IPS-18a (cell line): ENCODE data around the gene ZNF322.
"Not testable (repeated sequence)": the region's sequence is repeated elsewhere in the genome, so short reads cannot be mapped to it uniquely, and the experiment has no call there.

Source experiments
- H3K27ac ChIP-seq: one replicate; pipeline ENCODE4 v1.5.1; 2013; ENCODE audit warnings: low read length
- H3K27me3 ChIP-seq: one replicate; pipeline ENCODE4 v1.6.1; 2013; ENCODE audit warnings: mild to moderate bottlenecking, low read length; ENCODE audit not compliant: control insufficient read depth, insufficient read depth
- H3K36me3 ChIP-seq: one replicate; pipeline ENCODE4 v1.6.1; 2013; ENCODE audit warnings: low read depth, low read length; ENCODE audit not compliant: control insufficient read depth
- H3K4me1 ChIP-seq: one replicate; pipeline ENCODE4 v1.6.1; 2013; ENCODE audit warnings: low read depth, low read length; ENCODE audit not compliant: control insufficient read depth
- H3K4me3 ChIP-seq: one replicate; pipeline ENCODE4 v1.5.1; 2013; ENCODE audit warnings: low read length
- H3K9ac ChIP-seq: one replicate; pipeline ENCODE4 v1.6.1; 2013; ENCODE audit warnings: mild to moderate bottlenecking, low read length, moderate library complexity
- H3K9me3 ChIP-seq: one replicate; pipeline ENCODE4 v1.6.1; 2013; ENCODE audit warnings: low read depth, low read length; ENCODE audit not compliant: control insufficient read depth

The ZNF322 gene, protein sequence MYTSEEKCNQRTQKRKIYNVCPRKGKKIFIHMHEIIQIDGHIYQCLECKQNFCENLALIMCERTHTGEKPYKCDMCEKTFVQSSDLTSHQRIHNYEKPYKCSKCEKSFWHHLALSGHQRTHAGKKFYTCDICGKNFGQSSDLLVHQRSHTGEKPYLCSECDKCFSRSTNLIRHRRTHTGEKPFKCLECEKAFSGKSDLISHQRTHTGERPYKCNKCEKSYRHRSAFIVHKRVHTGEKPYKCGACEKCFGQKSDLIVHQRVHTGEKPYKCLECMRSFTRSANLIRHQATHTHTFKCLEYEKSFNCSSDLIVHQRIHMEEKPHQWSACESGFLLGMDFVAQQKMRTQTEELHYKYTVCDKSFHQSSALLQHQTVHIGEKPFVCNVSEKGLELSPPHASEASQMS

DNA sequence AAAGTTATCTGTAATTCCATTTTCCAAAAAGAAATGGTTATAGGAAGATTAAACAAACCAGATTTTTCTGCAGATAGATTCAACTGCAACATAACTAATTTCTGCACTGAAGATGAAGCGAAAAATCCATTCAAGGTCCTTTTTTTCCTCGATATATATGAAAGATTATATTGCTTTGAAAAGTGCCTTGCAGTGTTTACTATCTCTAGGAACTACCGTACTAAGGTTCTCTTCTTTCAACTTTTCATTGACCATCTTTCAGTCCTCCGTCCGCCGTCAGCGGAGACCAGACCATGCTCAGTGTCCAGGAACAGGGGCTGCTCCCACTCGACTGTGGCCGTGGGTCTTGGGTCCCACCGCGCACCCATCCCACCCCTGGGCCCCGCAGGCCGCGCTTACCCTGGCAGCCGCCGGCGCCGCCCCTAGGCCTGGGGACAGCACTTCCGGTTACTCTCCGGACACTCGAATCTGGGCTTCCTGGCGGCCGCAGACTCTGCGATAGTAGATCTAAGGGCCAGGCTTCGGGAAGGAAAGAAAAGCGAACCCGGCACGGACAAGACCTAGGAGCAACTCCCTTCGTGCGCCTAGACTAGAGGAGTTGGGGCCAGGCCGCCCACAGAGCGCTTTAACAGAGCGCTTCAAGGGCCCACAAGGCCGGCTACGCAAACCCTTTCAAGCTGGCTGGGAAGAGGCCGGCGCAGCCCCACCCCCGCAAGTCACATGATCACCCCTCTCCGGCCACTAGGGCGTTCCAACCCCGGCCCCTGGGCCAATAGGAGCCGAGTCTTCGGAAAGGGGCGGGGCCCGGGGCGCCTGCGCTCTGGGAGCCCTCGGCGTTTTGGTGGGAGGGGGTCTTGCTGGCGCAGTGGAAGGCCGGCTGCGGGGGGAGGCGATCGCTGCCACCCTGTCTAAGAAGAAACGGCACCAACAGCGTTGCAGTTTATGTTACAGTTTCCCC is at the start of gene ZNF322:
TSS of gene ZNF322 (minus strand) at position 705 of the 958 bp plus-strand sequence. CDS start 21,193 bp downstream, outside the sequence.
- Histone ChIP-seq H3K27ac (no peak within 1 kb of the TSS), H3K9me3 (no peaks in the 10 kb centered on the region), H3K9ac (peak within 1 kb of the TSS; percentile 64), H3K4me1 (no peaks in the 10 kb centered on the region), H3K27me3 (peaks cover 31% of the 10 kb centered on the region), H3K36me3 (peaks cover 13% of the 10 kb centered on the region), H3K4me3 (peak within 1 kb of the TSS; percentile 85)

- H3K4me1 ChIP-seq, H3K27me3 ChIP-seq, H3K36me3 ChIP-seq, H3K9ac ChIP-seq, H3K9me3 ChIP-seq, H3K4me3 ChIP-seq, H3K27ac ChIP-seq: not testable (repeated sequence)
Observed at GRCh38 chr6:26705780-26706179, 46.2 kb upstream of the ZNF322 start.

GRCh38 chr6:26705352-26705751 is 45.8 kb upstream of the ZNF322 start:
- H3K4me1 ChIP-seq, H3K9ac ChIP-seq, H3K27me3 ChIP-seq, H3K36me3 ChIP-seq, H3K9me3 ChIP-seq, H3K27ac ChIP-seq, H3K4me3 ChIP-seq: not testable (repeated sequence)

DNA sequence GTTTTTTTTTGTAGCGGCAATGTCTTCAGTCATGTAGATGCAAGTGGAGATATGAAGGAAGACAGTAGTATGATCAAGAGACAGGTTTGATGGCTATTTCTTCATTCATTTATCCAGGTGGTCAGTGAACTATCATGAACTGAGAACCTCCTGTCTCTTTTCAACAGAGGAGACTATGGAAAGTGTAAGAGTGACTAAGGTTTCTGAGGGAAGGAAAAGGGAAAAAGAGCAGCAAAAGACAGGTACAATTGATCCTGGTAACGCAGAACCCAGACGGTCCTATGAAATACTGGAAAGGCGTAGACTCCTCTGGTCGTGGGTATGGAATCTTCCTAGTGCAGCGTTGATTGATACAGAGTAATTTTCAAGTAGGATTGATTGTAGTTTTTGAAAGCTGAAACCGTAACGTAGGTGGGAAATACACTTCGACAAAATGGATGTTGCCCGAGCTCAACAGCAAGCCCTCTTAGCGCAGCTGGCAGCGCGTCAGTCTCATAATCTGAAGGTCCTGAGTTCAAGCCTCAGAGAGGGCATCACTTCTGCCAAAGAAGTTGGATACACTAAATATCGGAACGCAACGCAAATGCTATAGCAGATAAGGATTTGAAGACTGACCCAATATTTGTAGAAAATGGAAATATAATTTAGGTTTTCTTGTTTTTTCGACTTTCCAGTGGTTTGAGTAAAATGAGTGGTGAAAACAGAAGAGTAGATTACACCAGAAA is 41.6 kb upstream of the ZNF322 start:
- H3K9ac ChIP-seq, H3K9me3 ChIP-seq, H3K4me3 ChIP-seq, H3K4me1 ChIP-seq, H3K36me3 ChIP-seq, H3K27ac ChIP-seq, H3K27me3 ChIP-seq: not testable (repeated sequence)

DNA sequence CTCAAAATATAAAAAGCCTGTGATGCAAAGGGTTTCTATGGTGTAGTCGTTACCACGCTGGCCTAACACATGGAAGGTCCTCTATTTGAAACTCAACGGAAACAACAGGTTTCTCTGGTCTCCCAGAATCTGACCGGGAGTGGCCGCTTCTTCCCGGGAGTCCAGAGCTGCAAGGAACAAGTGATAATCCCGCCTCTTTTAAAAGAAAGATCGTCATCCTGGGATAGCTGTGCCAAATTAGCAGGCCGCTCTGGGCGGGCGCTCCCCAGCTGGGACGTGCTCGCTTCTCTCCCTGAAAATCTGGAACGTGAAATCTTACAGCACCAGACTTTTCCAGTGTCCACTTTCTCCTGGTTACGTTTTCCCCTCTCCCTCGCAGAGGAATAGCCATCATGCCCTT is 38.0 kb upstream of the ZNF322 start:
- H3K27me3 ChIP-seq, H3K27ac ChIP-seq, H3K4me3 ChIP-seq, H3K9me3 ChIP-seq, H3K4me1 ChIP-seq, H3K36me3 ChIP-seq, H3K9ac ChIP-seq: not testable (repeated sequence)

GRCh38 chr6:26689324-26689947 is 29.9 kb upstream of the ZNF322 start:
- H3K36me3 ChIP-seq, H3K27ac ChIP-seq, H3K9ac ChIP-seq, H3K4me1 ChIP-seq, H3K27me3 ChIP-seq, H3K9me3 ChIP-seq, H3K4me3 ChIP-seq: not testable (repeated sequence)

DNA sequence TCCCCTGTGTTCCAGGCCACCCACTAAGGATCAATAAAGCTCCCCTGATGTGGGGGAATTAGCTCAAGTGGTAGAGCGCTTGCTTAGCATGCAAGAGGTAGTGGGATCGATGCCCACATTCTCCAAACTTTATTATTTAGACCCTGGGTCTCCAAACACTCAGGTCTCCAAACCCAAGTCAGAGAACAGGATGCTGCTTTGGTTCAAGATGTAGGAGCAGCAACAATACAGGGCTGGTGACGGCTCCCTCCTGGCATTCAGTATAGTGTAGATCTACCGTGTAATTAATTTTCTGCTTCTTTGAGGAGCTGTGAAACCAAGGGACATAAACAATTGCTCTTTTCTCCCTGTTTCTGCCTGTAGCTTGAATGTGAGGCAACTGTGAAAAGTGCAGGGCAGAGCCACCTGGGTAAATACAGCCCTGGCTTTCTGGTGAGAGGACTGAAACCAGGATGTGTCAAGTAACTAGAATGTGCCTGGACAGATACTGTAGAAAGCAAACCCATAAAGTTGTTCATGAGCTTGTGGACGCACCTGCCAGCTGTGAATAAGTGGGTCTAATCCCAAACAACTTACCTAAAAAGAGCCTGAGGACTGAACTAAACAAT is 23.0 kb upstream of the ZNF322 start:
- not testable (repeated sequence) for H3K4me3 ChIP-seq, H3K27me3 ChIP-seq, H3K36me3 ChIP-seq, H3K9ac ChIP-seq, H3K4me1 ChIP-seq, H3K9me3 ChIP-seq, H3K27ac ChIP-seq

DNA sequence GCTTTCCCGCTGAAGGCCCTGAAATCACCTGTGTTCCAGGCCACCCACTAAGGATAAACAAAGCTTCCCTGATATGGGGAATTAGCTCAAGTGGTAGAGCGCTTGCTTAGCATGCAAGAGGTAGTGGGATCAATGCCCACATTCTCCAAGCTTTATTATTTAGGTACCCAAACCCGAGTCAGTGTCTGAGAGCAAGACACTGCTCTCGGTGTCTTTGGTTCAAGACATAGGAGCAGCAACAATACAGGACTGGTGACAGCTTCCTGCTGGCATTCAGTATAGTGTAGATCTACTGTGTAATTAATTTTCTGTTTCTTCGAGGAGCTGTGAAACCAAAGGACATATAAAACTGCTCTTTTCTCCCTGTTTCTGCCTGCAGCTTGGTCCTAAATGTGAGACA is 13.7 kb upstream of the ZNF322 start:
- not testable (repeated sequence) for H3K4me3 ChIP-seq, H3K9ac ChIP-seq, H3K9me3 ChIP-seq, H3K36me3 ChIP-seq, H3K4me1 ChIP-seq, H3K27me3 ChIP-seq, H3K27ac ChIP-seq

DNA sequence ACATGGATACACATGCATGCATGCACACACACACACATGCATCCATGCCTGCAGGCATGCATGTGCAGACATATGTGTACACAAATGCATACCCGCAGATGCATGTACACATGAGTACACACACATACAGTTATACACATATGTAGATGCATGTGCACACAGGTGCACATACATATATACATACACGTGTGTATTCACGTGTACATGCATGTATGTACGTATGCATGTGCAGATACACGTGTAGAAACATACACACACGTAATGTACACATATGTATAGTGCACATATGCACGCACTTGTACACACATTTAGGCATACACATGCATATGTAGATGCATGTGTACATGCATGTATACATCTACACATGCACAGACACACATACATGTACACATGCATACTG is 11.0 kb upstream of the ZNF322 start:
- not testable (repeated sequence) for H3K4me1 ChIP-seq, H3K36me3 ChIP-seq, H3K9me3 ChIP-seq, H3K4me3 ChIP-seq, H3K27me3 ChIP-seq, H3K27ac ChIP-seq, H3K9ac ChIP-seq

GRCh38 chr6:26670003-26670402 is 10.5 kb upstream of the ZNF322 start:
- not testable (repeated sequence) for H3K27ac ChIP-seq, H3K27me3 ChIP-seq, H3K9me3 ChIP-seq, H3K9ac ChIP-seq, H3K4me3 ChIP-seq, H3K36me3 ChIP-seq, H3K4me1 ChIP-seq

DNA sequence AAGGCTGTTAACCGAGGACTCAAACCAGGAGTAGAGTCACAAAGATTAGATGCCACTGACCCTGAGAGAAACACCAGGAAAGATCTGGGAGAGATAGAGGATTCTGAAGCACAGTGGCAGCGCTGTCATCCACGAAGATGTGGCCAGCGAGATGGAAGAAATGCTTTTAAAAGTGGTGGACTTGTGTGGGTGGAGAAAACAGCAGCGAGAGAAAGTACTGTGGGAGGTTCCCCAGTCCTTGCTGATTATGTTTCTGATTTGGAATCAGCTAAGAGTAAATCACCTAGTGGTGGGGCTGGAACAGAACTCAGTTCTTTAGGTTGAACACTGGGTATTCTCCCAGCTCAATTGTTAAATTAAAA is 435 bp upstream of the ZNF322 start:
- no peaks in the 10 kb centered on the region for H3K9me3 ChIP-seq
- H3K9ac ChIP-seq = peak overlapping the region; percentile 64
- H3K4me3 ChIP-seq = peak overlapping the region; percentile 85
- H3K27ac ChIP-seq = no peak overlapping the region
- peaks cover 31% of the 10 kb centered on the region for H3K27me3 ChIP-seq
- H3K36me3 ChIP-seq = peaks cover 11% of the 10 kb centered on the region
- H3K4me1 ChIP-seq = no peaks in the 10 kb centered on the region
